HFF-Myc (cell line): Measurements from ENCODE around the gene P2RX2.

Source experiments
- DNase-seq: peaks from one replicate; pipeline ENCODE4 v3.0.0-alpha.2; 2011; ENCODE audit warnings: low read depth; ENCODE audit errors: extremely low read depth
- H3K4me3 ChIP-seq: replicated peaks from 2 replicates; pipeline ENCODE4 v1.5.1; 2011; ENCODE audit warnings: low read depth, mild to moderate bottlenecking, control low read depth, low read length
- CTCF ChIP-seq: IDR thresholded peaks from 2 replicates; pipeline ENCODE4 v1.5.1; 2012; ENCODE audit warnings: mild to moderate bottlenecking, low read depth, low read length, control low read depth; ENCODE audit errors: missing control alignments

The P2RX2 gene

DNA sequence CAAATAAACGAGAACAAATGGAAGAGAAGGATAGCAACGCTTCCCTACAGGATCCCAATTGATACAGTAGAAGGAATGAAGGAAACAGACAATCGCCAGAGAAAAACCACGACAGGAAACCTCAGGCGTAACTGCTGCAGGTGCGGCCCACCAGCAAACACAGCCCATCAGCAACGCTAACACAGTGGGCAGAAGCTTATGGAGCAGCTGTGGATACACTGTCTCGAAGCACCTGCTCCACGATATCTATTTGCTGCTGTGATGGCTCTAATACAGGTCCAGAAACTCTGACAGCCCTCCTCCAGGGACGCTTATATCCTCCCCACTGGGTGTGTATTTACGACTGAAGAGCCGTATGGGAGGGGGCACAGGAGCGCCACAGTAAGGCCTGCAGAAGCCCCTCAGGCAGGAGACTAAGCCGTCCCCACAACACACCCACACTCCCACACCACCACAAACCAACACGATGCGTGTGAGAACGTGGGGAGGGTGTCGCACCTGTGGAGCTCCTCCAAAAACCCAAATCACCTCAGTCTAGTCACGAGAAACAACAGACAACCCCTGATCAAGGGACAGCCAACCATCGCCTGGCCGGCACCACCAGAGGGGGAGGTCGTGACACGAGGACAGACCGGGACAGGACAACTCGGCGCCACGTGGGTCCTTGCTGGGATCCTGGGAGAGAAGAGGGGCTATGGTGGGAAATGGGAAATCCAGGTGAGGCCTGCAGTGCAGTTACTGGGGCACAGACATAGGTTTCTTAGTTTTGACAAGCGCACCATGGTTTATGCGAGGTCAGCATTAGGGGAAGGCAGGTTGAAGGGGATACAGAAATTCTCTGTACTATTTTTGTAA, 44.6 kb downstream of the P2RX2 start:
- no peak for DNase-seq
- H3K4me3 ChIP-seq = no peak overlapping the region
- TF ChIP-seq CTCF = no peak

- no peak for TF ChIP-seq CTCF
- no peak for DNase-seq
These were observed 45.9 kb downstream of the P2RX2 start for GRCh38 chr12:132664206-132665148.

DNA sequence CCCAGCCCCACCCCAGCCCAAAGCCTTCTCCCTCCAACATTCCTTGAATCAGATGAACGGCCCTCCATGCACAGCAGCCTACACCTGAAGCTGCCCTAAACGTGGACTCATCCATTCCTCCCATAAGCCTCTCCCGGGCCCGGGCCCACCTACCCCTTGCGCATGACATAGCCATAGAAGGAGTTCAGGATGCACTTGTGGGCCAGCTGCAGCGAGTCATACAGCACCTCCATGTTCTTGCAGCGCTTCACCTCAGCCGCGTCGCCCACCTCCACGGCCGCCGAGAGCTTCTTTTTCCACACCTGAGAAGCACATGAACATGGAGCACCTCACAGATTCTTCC, 46.5 kb downstream of the P2RX2 start:
- H3K4me3 ChIP-seq = no peak overlapping the region
- DNase-seq = no peak
- no peak for TF ChIP-seq CTCF

More at GRCh38 chr12:132664206-132665148, 45.9 kb downstream of the P2RX2 start:
- H3K4me3 ChIP-seq = no peak overlapping the region

DNA sequence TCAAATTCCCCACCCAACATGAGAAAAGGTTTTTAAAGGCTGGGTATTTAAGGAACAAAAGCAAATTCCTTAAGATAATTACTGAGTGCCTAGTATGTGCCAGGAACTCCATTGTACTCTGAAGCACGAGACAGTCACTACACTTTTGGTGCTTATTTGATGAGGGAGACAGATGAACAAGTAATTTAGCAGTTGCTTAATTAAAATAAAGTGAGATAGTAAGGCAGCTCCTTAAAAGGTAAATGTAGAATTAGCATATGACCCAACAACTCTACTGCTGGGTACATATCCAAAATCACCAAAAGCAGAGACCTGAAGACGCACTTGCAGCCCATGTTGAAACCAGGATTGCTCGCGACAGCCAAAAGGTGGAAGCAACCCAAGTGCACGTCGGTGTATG, 47.2 kb downstream of the P2RX2 start:
- no peak for TF ChIP-seq CTCF
- no peak overlapping the region for H3K4me3 ChIP-seq
- no peak for DNase-seq

- H3K4me3 ChIP-seq = no peak overlapping the region
- no peak for DNase-seq
- TF ChIP-seq CTCF = no peak
These were observed 49.9 kb downstream of the P2RX2 start for GRCh38 chr12:132668191-132669088.
